ENCODE data around the gene NAGK. TPM values are rescaled to one million over a fixed set of nuclear protein-coding genes. Genes with fewer than 3 reads are reported as not detected.

NAGK gene
- total RNA-seq, 1 donor from 2014 or later, result 157 TPM

DNA sequence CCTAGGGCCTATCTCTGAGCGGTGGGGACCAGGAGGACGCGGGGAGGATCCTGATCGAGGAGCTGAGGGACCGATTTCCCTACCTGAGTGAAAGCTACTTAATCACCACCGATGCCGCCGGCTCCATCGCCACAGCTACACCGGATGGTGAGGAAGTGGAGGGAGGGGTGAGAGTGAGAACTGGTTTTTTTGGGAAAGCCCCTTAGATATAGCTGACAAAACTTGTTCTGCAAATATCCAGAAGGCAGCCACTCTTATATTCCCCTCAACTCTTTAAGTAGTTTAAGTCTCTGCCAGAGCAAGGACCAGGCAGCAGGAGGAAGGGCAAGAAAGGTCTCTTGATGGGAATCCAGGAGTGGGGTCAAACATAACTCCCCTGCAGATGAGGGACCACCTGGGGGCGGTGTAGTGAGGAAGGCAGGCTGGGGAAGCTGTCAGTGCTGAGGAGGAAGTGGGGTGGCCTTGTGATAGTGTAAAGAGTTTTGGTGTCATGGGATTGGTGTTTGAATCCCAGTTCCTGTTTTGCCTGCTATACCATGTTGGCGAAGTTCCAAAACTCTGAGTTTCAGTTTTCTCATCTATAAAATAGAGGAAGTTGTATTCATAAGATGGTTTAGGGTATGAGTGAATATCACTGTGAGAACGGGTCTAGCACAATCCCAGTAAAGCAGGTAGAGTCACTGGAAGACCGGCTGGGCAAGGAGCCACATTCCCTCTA lies 3.4 kb downstream of the NAGK start:
- H3K4me3 Mint-ChIP-seq (ENCODE audit: unreplicated experiment), result no peak overlapping the region
- H3K9me3 Mint-ChIP-seq (ENCODE audit: unreplicated experiment), result no peaks in the 10 kb centered on the region
- H3K27me3 Mint-ChIP-seq (ENCODE audit: unreplicated experiment), result no peaks in the 10 kb centered on the region
- H3K4me1 Mint-ChIP-seq (ENCODE audit: unreplicated experiment), result peaks cover 36% of the 10 kb centered on the region
- peak overlapping the region; percentile 29 for H3K27ac Mint-ChIP-seq (ENCODE audit: unreplicated experiment)
- DNase-seq (ENCODE audit: extremely low spot score, unreplicated experiment), result no peak
- H3K36me3 Mint-ChIP-seq (ENCODE audit: unreplicated experiment), result peaks cover 42% of the 10 kb centered on the region
- TF ChIP-seq, protein P1, sequence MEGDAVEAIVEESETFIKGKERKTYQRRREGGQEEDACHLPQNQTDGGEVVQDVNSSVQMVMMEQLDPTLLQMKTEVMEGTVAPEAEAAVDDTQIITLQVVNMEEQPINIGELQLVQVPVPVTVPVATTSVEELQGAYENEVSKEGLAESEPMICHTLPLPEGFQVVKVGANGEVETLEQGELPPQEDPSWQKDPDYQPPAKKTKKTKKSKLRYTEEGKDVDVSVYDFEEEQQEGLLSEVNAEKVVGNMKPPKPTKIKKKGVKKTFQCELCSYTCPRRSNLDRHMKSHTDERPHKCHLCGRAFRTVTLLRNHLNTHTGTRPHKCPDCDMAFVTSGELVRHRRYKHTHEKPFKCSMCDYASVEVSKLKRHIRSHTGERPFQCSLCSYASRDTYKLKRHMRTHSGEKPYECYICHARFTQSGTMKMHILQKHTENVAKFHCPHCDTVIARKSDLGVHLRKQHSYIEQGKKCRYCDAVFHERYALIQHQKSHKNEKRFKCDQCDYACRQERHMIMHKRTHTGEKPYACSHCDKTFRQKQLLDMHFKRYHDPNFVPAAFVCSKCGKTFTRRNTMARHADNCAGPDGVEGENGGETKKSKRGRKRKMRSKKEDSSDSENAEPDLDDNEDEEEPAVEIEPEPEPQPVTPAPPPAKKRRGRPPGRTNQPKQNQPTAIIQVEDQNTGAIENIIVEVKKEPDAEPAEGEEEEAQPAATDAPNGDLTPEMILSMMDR (IDR thresholded peaks at IDR 0.05), result no peak

DNA sequence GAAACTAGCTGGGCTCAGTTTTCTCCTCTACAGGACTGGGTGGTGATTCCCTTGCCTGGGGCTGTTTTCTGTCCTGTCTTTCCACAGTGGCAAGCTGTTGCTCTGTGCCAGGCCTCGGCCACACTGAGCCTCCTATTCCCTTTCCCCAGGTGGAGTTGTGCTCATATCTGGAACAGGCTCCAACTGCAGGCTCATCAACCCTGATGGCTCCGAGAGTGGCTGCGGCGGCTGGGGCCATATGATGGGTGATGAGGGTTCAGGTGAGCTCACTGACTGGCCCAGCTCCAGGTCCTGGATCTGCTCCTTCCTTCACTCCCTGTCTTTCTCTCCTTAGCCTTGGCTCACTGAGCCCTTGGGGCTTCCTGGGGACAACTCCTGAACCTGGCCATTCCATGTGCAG lies 4.0 kb downstream of the NAGK start:
- Mint-ChIP-seq H3K9me3 (ENCODE audit: unreplicated experiment) (no peaks in the 10 kb centered on the region), H3K27me3 (ENCODE audit: unreplicated experiment) (no peaks in the 10 kb centered on the region), H3K4me1 (ENCODE audit: unreplicated experiment) (peaks cover 33% of the 10 kb centered on the region), H3K36me3 (ENCODE audit: unreplicated experiment) (peaks cover 48% of the 10 kb centered on the region), H3K4me3 (ENCODE audit: unreplicated experiment) (no peak overlapping the region), H3K27ac (ENCODE audit: unreplicated experiment) (peak overlapping the region; percentile 38)
- TF ChIP-seq, protein P1 (IDR thresholded peaks at IDR 0.05), result no peak
- DNase-seq (ENCODE audit: extremely low spot score, unreplicated experiment), result no peak

DNA sequence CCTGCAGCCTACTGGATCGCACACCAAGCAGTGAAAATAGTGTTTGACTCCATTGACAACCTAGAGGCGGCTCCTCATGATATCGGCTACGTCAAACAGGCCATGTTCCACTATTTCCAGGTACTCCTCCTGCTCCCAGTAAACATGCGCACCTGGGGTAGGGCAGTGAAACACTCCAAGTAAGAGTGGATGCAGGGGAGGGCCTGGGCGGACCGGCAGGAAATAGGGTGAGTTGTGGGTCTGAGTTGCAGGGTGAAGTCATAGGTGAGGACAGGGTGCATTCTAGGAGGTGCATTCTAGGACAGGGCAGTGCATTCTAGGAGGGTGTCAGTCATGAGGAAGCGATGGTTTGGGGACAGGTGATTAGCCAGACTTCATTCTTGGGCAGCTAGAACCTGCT lies 5.0 kb downstream of the NAGK start:
- peaks cover 27% of the 10 kb centered on the region for H3K4me1 Mint-ChIP-seq (ENCODE audit: unreplicated experiment)
- no peak overlapping the region for H3K27ac Mint-ChIP-seq (ENCODE audit: unreplicated experiment)
- H3K27me3 Mint-ChIP-seq (ENCODE audit: unreplicated experiment), result no peaks in the 10 kb centered on the region
- peaks cover 52% of the 10 kb centered on the region for H3K36me3 Mint-ChIP-seq (ENCODE audit: unreplicated experiment)
- no peak for DNase-seq (ENCODE audit: extremely low spot score, unreplicated experiment)
- H3K9me3 Mint-ChIP-seq (ENCODE audit: unreplicated experiment), result no peaks in the 10 kb centered on the region
- TF ChIP-seq, protein P1 (IDR thresholded peaks at IDR 0.05), result no peak
- H3K4me3 Mint-ChIP-seq (ENCODE audit: unreplicated experiment), result no peak overlapping the region

DNA sequence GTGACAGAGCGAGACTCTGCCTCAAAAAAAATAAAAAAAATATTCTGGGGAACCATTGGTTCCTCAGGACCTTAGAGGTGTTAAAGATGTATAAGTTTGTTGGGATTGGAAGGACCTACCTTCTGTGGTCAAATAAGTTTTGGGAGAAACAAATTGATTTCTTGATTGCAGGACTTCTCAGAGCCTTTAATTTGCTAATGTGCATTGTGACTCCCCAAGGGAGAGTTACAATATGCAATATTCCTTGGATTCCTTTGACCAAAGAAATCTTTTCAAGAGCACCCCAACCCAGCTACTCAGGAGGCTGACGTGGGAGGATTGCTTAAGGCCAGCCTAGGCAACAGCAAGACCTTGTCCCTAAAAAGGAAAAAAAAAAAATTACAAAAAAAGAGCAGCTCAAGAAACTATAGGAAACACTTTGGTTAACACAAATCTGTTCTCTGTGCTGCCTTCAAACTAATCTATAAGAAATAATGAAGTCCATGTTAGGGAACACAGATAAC lies 6.5 kb downstream of the NAGK start:
- no peak for DNase-seq (ENCODE audit: extremely low spot score, unreplicated experiment)
- Mint-ChIP-seq H3K9me3 (ENCODE audit: unreplicated experiment) (no peaks in the 10 kb centered on the region), H3K4me1 (ENCODE audit: unreplicated experiment) (peaks cover 22% of the 10 kb centered on the region), H3K36me3 (ENCODE audit: unreplicated experiment) (peaks cover 58% of the 10 kb centered on the region), H3K27me3 (ENCODE audit: unreplicated experiment) (no peaks in the 10 kb centered on the region), H3K27ac (ENCODE audit: unreplicated experiment) (no peak overlapping the region), H3K4me3 (ENCODE audit: unreplicated experiment) (no peak overlapping the region)
- TF ChIP-seq, protein P1 (IDR thresholded peaks at IDR 0.05), result no peak

DNA sequence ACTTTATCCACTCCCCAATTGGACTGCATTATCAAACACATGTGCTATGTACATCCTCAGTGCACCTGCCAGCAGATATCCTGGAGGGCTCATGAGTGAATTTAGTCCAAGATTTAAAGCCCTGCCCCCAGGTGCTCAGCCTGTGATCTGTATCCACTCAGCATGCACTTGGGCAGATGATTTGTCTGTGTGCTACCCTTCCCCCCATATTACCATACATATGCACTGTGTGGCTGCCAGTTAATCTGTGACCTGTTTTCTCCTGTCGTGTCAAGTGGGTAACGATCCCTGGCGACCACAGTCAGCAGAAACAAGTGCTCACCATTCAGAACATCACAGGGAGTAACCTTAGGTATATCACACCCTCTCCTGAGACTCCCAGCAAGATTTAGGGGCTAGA lies 10.2 kb downstream of the NAGK start:
- Mint-ChIP-seq H3K27me3 (ENCODE audit: unreplicated experiment) (no peaks in the 10 kb centered on the region), H3K4me3 (ENCODE audit: unreplicated experiment) (no peak overlapping the region), H3K9me3 (ENCODE audit: unreplicated experiment) (no peaks in the 10 kb centered on the region), H3K27ac (ENCODE audit: unreplicated experiment) (no peak overlapping the region), H3K36me3 (ENCODE audit: unreplicated experiment) (peaks cover 41% of the 10 kb centered on the region), H3K4me1 (ENCODE audit: unreplicated experiment) (no peaks in the 10 kb centered on the region)
- DNase-seq (ENCODE audit: extremely low spot score, unreplicated experiment), result no peak
- TF ChIP-seq, protein P1 (IDR thresholded peaks at IDR 0.05), result no peak

All from osteocyte (in vitro differentiated cells).